Neural progenitor cell (in vitro differentiated cells): ENCODE measurements around the gene FUT3. TPM values are rescaled to one million over a fixed set of nuclear protein-coding genes. Genes with fewer than 3 reads are reported as not detected.

Experiments used
- DNase-seq: peaks from one replicate; pipeline ENCODE4 v3.0.0-alpha.2; 2016; ENCODE audit warnings: low spot score
- H2AFZ ChIP-seq: fragments of 200-600 bp; sonication (generic); replicated peaks from 2 replicates; pipeline ENCODE4 v1.6.1; 2016; ENCODE audit warnings: antibody characterized with exemption
- H3F3A ChIP-seq: fragments of 200-600 bp; sonication (generic); 2 replicates; pipeline ENCODE4 v1.6.1; 2016; ENCODE audit warnings: antibody characterized with exemption, low read depth
- H3K27ac ChIP-seq: fragments of 200-600 bp; sonication (generic); 2 replicates; pipeline ENCODE4 v1.5.1; 2016; ENCODE audit warnings: mild to moderate bottlenecking
- H3K27me3 ChIP-seq: fragments of 200-600 bp; sonication (generic); 2 replicates; pipeline ENCODE4 v1.6.1; 2016; ENCODE audit warnings: mild to moderate bottlenecking, moderate library complexity
- H3K36me3 ChIP-seq: fragments of 200-600 bp; sonication (generic); 2 replicates; pipeline ENCODE4 v1.5.1; 2016
- H3K4me1 ChIP-seq: fragments of 200-600 bp; sonication (generic); 2 replicates; pipeline ENCODE4 v1.6.1; 2016; ENCODE audit warnings: mixed run types
- H3K4me2 ChIP-seq: fragments of 200-600 bp; sonication (generic); 2 replicates; pipeline ENCODE4 v1.6.1; 2016
- H3K4me3 ChIP-seq: fragments of 200-600 bp; sonication (generic); 2 replicates; pipeline ENCODE4 v1.5.1; 2016
- H3K79me2 ChIP-seq: fragments of 200-600 bp; sonication (generic); 2 replicates; pipeline ENCODE4 v1.6.1; 2016; ENCODE audit warnings: low read depth
- H3K9ac ChIP-seq: fragments of 200-600 bp; sonication (generic); 2 replicates; pipeline ENCODE4 v1.6.1; 2016
- H3K9me3 ChIP-seq: fragments of 200-600 bp; sonication (generic); 2 replicates; pipeline ENCODE4 v1.5.1; 2016; ENCODE audit warnings: low read depth
- H4K20me1 ChIP-seq: fragments of 200-600 bp; sonication (generic); 2 replicates; pipeline ENCODE4 v1.6.1; 2016; ENCODE audit warnings: low read depth
- H3K27ac Mint-ChIP-seq: 3 replicates; pipeline ENCODE4 v1.8.0; 2021; ENCODE audit warnings: mixed read lengths
- H3K27me3 Mint-ChIP-seq: 2 replicates; pipeline ENCODE4 v1.8.0; 2022; ENCODE audit warnings: low read depth, mild to moderate bottlenecking, inconsistent platforms, moderate library complexity, mixed read lengths; ENCODE audit not compliant: insufficient read depth
- H3K36me3 Mint-ChIP-seq: 3 replicates; pipeline ENCODE4 v1.8.0; 2021; ENCODE audit warnings: mixed read lengths
- H3K4me1 Mint-ChIP-seq: 3 replicates; pipeline ENCODE4 v1.8.0; 2021; ENCODE audit warnings: mixed read lengths
- H3K4me3 Mint-ChIP-seq: 3 replicates; pipeline ENCODE4 v1.8.0; 2021; ENCODE audit warnings: mild to moderate bottlenecking, moderate library complexity, mixed read lengths
- H3K9me3 Mint-ChIP-seq: 3 replicates; pipeline ENCODE4 v1.8.0; 2020; ENCODE audit warnings: mixed read lengths
- CTCF ChIP-seq: fragments of 200-600 bp; sonication (generic); IDR thresholded peaks from 2 replicates; pipeline ENCODE4 v1.5.1; 2017; ENCODE audit warnings: antibody characterized with exemption, mild to moderate bottlenecking
- EZH2 ChIP-seq: fragments of 200-600 bp; sonication (generic); IDR thresholded peaks from 2 replicates; pipeline ENCODE4 v1.6.1; 2017; ENCODE audit warnings: antibody characterized with exemption, mild to moderate bottlenecking, moderate library complexity
- EZH2phosphoT487 ChIP-seq: fragments of 200-600 bp; sonication (generic); IDR thresholded peaks from 2 replicates; pipeline ENCODE4 v1.6.1; 2017; ENCODE audit warnings: antibody characterized with exemption
- total RNA-seq: library from RNA; depleted of rRNA; stranded (reverse); fragments of >200 nt; gene quantifications from 2 replicates; pipeline ENCODE4 v1.2.3, GENCODE V29; 2015; ENCODE audit warnings: low replicate concordance

FUT3 gene
- total RNA-seq, 1 donor from 2014 or later: not detected

- no peaks in the 10 kb centered on the region for H3K9me3 Mint-ChIP-seq
Observed at GRCh38 chr19:5895409-5895808, 44.2 kb upstream of the FUT3 start.

GRCh38 chr19:5894704-5895349, 43.6 kb upstream of the FUT3 start:
- no peaks in the 10 kb centered on the region for H3K27me3 Mint-ChIP-seq
- H3F3A ChIP-seq: peaks cover 8% of the 10 kb centered on the region
- H3K4me1 ChIP-seq: peaks cover 8% of the 10 kb centered on the region
- H3K4me2 ChIP-seq: no peak overlapping the region
- H3K4me3 ChIP-seq: no peak overlapping the region
- H4K20me1 ChIP-seq: peaks cover 22% of the 10 kb centered on the region
- TF ChIP-seq EZH2phosphoT487 (no peak), CTCF (no peak), EZH2 (no peak)
- H3K4me3 Mint-ChIP-seq: no peak overlapping the region
- H2AFZ ChIP-seq: no peak overlapping the region
- no peak overlapping the region for H3K9ac ChIP-seq
- H3K27ac ChIP-seq: no peak overlapping the region
- no peaks in the 10 kb centered on the region for H3K9me3 ChIP-seq
- H3K36me3 ChIP-seq: no peaks in the 10 kb centered on the region
- peaks cover 3% of the 10 kb centered on the region for H3K4me1 Mint-ChIP-seq
- H3K36me3 Mint-ChIP-seq: peaks cover 2% of the 10 kb centered on the region
- no peak for DNase-seq
- H3K79me2 ChIP-seq: peaks cover 16% of the 10 kb centered on the region
- H3K27ac Mint-ChIP-seq: no peak overlapping the region
- H3K9me3 Mint-ChIP-seq: no peaks in the 10 kb centered on the region
- H3K27me3 ChIP-seq: no peaks in the 10 kb centered on the region

More at GRCh38 chr19:5895409-5895808, 44.2 kb upstream of the FUT3 start:
- no peaks in the 10 kb centered on the region for H3K9me3 ChIP-seq
- H3K27me3 ChIP-seq: no peaks in the 10 kb centered on the region
- peaks cover 28% of the 10 kb centered on the region for H4K20me1 ChIP-seq
- peaks cover 8% of the 10 kb centered on the region for H3F3A ChIP-seq
- H3K4me1 ChIP-seq: peaks cover 8% of the 10 kb centered on the region
- H3K27ac Mint-ChIP-seq: no peak overlapping the region
- H3K27me3 Mint-ChIP-seq: no peaks in the 10 kb centered on the region
- peaks cover 5% of the 10 kb centered on the region for H3K36me3 Mint-ChIP-seq
- no peak overlapping the region for H3K4me3 Mint-ChIP-seq
- H2AFZ ChIP-seq: no peak overlapping the region
- TF ChIP-seq EZH2phosphoT487: no peak
- TF ChIP-seq CTCF: no peak
- no peak for TF ChIP-seq EZH2
- H3K36me3 ChIP-seq: no peaks in the 10 kb centered on the region
- no peak overlapping the region for H3K9ac ChIP-seq
- H3K27ac ChIP-seq: no peak overlapping the region
- no peak overlapping the region for H3K4me2 ChIP-seq
- DNase-seq: no peak
- H3K4me3 ChIP-seq: no peak overlapping the region
- peaks cover 6% of the 10 kb centered on the region for H3K4me1 Mint-ChIP-seq
- H3K79me2 ChIP-seq: peaks cover 22% of the 10 kb centered on the region

DNA sequence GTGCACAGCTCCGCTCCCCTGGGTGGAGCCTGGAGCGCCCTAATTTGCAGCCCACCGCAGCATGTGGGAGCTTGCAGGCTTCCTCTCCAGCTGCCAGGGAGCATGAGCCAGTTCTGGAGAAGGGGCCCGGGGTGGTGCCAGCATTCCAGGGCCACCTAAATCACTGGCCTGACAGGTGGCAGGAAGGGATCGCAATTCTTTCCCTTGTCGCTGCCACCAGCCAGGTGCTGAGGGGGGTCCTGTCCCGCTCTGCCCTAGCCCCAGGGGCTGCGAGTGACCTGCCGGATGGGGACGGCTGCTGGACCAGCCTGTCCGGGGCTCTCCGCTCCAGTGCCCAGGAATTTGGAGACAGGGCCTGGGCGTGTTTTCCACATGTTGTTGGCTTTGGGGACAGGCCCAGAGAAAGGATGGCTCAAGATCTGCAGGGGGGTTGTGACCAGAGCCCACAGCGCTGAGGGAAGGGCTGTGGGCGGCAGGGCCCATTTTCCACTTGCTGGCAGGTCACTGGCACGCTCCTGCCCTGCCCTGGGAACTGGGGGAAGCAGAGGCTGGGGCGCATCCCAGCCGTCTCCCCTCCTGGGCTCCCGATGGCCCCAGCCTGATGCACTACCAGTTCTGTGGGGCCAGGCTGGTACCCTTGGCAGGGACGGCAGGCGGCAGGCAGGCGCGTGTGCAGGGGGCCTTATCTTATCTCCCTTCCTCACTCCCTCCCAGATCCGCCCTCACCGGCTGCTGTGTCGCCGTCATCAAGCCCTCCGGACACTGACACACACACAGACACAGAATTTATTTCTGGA, 42.9 kb upstream of the FUT3 start:
- peaks cover 8% of the 10 kb centered on the region for H3F3A ChIP-seq
- no peak overlapping the region for H2AFZ ChIP-seq
- no peak overlapping the region for H3K27ac ChIP-seq
- no peaks in the 10 kb centered on the region for H3K36me3 ChIP-seq
- peaks cover 22% of the 10 kb centered on the region for H4K20me1 ChIP-seq
- Mint-ChIP-seq H3K27me3 (no peaks in the 10 kb centered on the region), H3K36me3 (peaks cover 2% of the 10 kb centered on the region), H3K27ac (no peak overlapping the region), H3K4me1 (peaks cover 6% of the 10 kb centered on the region), H3K9me3 (no peaks in the 10 kb centered on the region), H3K4me3 (no peak overlapping the region)
- H3K4me2 ChIP-seq: no peak overlapping the region
- H3K4me1 ChIP-seq: peaks cover 8% of the 10 kb centered on the region
- H3K9me3 ChIP-seq: no peaks in the 10 kb centered on the region
- H3K79me2 ChIP-seq: peaks cover 9% of the 10 kb centered on the region
- H3K4me3 ChIP-seq: no peak overlapping the region
- H3K27me3 ChIP-seq: no peaks in the 10 kb centered on the region
- TF ChIP-seq EZH2 (no peak), EZH2phosphoT487 (no peak), CTCF (no peak)
- DNase-seq: no peak
- no peak overlapping the region for H3K9ac ChIP-seq
